HepG2 (cell line): ENCODE results near the gene PACS1. TPM values are rescaled to one million over a fixed set of nuclear protein-coding genes. Genes with fewer than 3 reads are reported as not detected.

Experiments
- E2F5 ChIP-seq: sonication (generic); formaldehyde crosslinking; conservative IDR thresholded peaks from 2 replicates; pipeline ENCODE4 v1.4.0; 2020; ENCODE audit warnings: missing genetic modification reagents
- EED ChIP-seq: sonication (generic); formaldehyde crosslinking; IDR thresholded peaks from 2 replicates; pipeline ENCODE4 v1.5.0; 2020; ENCODE audit warnings: mild to moderate bottlenecking, missing genetic modification reagents
- NFATC3 ChIP-seq: sonication (generic); formaldehyde crosslinking; IDR thresholded peaks from 2 replicates; pipeline ENCODE4 v1.5.1; 2020; ENCODE audit warnings: mild to moderate bottlenecking, missing genetic modification reagents
- PRPF4 ChIP-seq: fragments of 200-400 bp; formaldehyde crosslinking; IDR thresholded peaks from 2 replicates; pipeline ENCODE4 v1.6.1; 2016; ENCODE audit warnings: low read length, low read depth; ENCODE audit not compliant: poor library complexity, severe bottlenecking
- RBM22 ChIP-seq: fragments of 200-400 bp; formaldehyde crosslinking; optimal IDR thresholded peaks from 2 replicates; pipeline ENCODE3; 2017; ENCODE audit warnings: mild to moderate bottlenecking, low read length, moderate library complexity
- ZHX2 ChIP-seq, 2 experiments: sonication (generic) in 1 of 2; formaldehyde crosslinking in 1 of 2; IDR thresholded peaks; 2 replicates each; pipeline versions ENCODE4 v1.6.1 to v1.9.0; 2014 to 2022; ENCODE audit warnings: antibody characterized with exemption in 1 of 2, borderline replicate concordance in 1 of 2, inconsistent platforms in 1 of 2, low read depth in 1 of 2, missing genetic modification reagents in 1 of 2
- ZNF160 ChIP-seq: sonication (generic); formaldehyde crosslinking; IDR thresholded peaks from 2 replicates; pipeline ENCODE4 v1.8.0; 2022; ENCODE audit warnings: mild to moderate bottlenecking, inconsistent platforms, missing genetic modification reagents
- ZNF513 ChIP-seq: sonication (generic); formaldehyde crosslinking; conservative IDR thresholded peaks from 2 replicates; pipeline ENCODE4 v1.5.0; 2020; ENCODE audit warnings: missing genetic modification reagents
- ZNF841 ChIP-seq: sonication (generic); formaldehyde crosslinking; IDR thresholded peaks from 2 replicates; pipeline ENCODE4 v1.8.1; 2023; ENCODE audit warnings: missing genetic modification reagents, borderline replicate concordance
- ZSCAN12 ChIP-seq: sonication (generic); formaldehyde crosslinking; IDR thresholded peaks from 2 replicates; pipeline ENCODE4 v1.9.0; 2021; ENCODE audit warnings: mild to moderate bottlenecking, missing genetic modification reagents
- polyA plus RNA-seq, 8 experiments: library from polyadenylated mRNA; depleted of rRNA in 3 of 8; stranded (reverse) in 7 of 8; unstranded in 1 of 8; fragments of >200 nt; fragmentation: Illumina TruSeq in 4 of 8; extraction: Trizol in 4 of 8; gene quantifications; 2 replicates each; pipeline versions ENCODE4 v1.2.1 to v1.2.3, GENCODE V29; 2011 to 2016; ENCODE audit warnings: low read depth in 4 of 8, missing spikeins in 1 of 8, mixed read lengths in 1 of 8; ENCODE audit not compliant: insufficient read depth in 1 of 8
- total RNA-seq, 5 experiments: library from RNA; depleted of rRNA; stranded (reverse); fragments of >200 nt; fragmentation: Illumina TruSeq; extraction: Trizol; gene quantifications; 2 replicates each; pipeline ENCODE4 v1.2.3, GENCODE V29; 2016; ENCODE audit warnings: low read depth in 1 of 5

PACS1 gene
- total and polyA plus RNA-seq, 2 of the 13 experiments (the other 11 are each of a cell fraction or from before 2014, with no cell fraction given) = 7.6 to 8.6 TPM

- TF ChIP-seq ZHX2 (IDR thresholded peaks at IDR 0.05; ENCODE audit: low read depth) (no peak), ZHX2 (CRISPR knock-in tag; IDR thresholded peaks at IDR 0.05; ENCODE audit: borderline replicate concordance) (no peak), NFATC3 (CRISPR knock-in tag) (no peak), PRPF4 (no peak), ZNF513 (no peak), ZSCAN12 (CRISPR knock-in tag) (no peak), ZNF841 (CRISPR knock-in tag) (no peak), E2F5 (CRISPR knock-in tag) (no peak), EED (CRISPR knock-in tag) (no peak), ZNF160 (CRISPR knock-in tag) (no peak), RBM22 (no peak)
These were observed 49.5 kb downstream of the PACS1 start (continued) for GRCh38 chr11:66119348-66120133.
